ENCODE data around the gene PDCD1.
"Not testable (repeated sequence)": the region's sequence is repeated elsewhere in the genome, so short reads cannot be mapped to it uniquely, and the experiment has no call there.

PDCD1 gene

GRCh38 chr2:241837197-241837965, 21.3 kb downstream of the PDCD1 start:
- FAIRE-seq (no peak), DNase-seq (ENCODE audit: insufficient read length, low spot score) (no peak)

- FAIRE-seq = no peak
- DNase-seq (ENCODE audit: insufficient read length, low spot score) = no peak
Observed at GRCh38 chr2:241836292-241836691, 22.4 kb downstream of the PDCD1 start.

GRCh38 chr2:241835611-241836010, 23.1 kb downstream of the PDCD1 start:
- FAIRE-seq (no peak), DNase-seq (ENCODE audit: insufficient read length, low spot score) (no peak)

- DNase-seq (ENCODE audit: insufficient read length, low spot score) = no peak
- no peak for FAIRE-seq
Observed at GRCh38 chr2:241834527-241835210, 24.0 kb downstream of the PDCD1 start.

- FAIRE-seq; DNase-seq (ENCODE audit: insufficient read length, low spot score): not testable (repeated sequence)
Observed at GRCh38 chr2:241833756-241834526, 24.8 kb downstream of the PDCD1 start.

- DNase-seq (ENCODE audit: insufficient read length, low spot score) = no peak
- FAIRE-seq = no peak
Observed at GRCh38 chr2:241833101-241833663, 25.5 kb downstream of the PDCD1 start.

GRCh38 chr2:241827394-241827793, 31.3 kb downstream of the PDCD1 start:
- FAIRE-seq = no peak
- DNase-seq (ENCODE audit: insufficient read length, low spot score) = no peak

- FAIRE-seq; DNase-seq (ENCODE audit: insufficient read length, low spot score): not testable (repeated sequence)
Observed at GRCh38 chr2:241823531-241824437, 34.9 kb downstream of the PDCD1 start.

GRCh38 chr2:241822264-241822623, 36.5 kb downstream of the PDCD1 start:
- no peak for FAIRE-seq
- no peak for DNase-seq (ENCODE audit: insufficient read length, low spot score)

GRCh38 chr2:241821460-241822263, 37.0 kb downstream of the PDCD1 start:
- FAIRE-seq = no peak
- DNase-seq (ENCODE audit: insufficient read length, low spot score) = no peak

- no peak for FAIRE-seq
Observed at GRCh38 chr2:241820625-241821384, 37.9 kb downstream of the PDCD1 start.

GRCh38 chr2:241819947-241820624, 38.6 kb downstream of the PDCD1 start:
- FAIRE-seq; DNase-seq (ENCODE audit: insufficient read length, low spot score): not testable (repeated sequence)

More at GRCh38 chr2:241820625-241821384, 37.9 kb downstream of the PDCD1 start:
- DNase-seq (ENCODE audit: insufficient read length, low spot score) = no peak

GRCh38 chr2:241818943-241819270, 39.8 kb downstream of the PDCD1 start:
- DNase-seq (ENCODE audit: insufficient read length, low spot score) (no peak), FAIRE-seq (no peak)

- no peak for DNase-seq (ENCODE audit: insufficient read length, low spot score)
- FAIRE-seq = no peak
Observed at GRCh38 chr2:241818229-241818942, 40.3 kb downstream of the PDCD1 start.

GRCh38 chr2:241817821-241818215, 40.9 kb downstream of the PDCD1 start:
- not testable (repeated sequence) for DNase-seq (ENCODE audit: insufficient read length, low spot score); FAIRE-seq

GRCh38 chr2:241817126-241817820, 41.4 kb downstream of the PDCD1 start:
- FAIRE-seq = peak; percentile 28
- DNase-seq (ENCODE audit: insufficient read length, low spot score) = no peak
